Measurements from ENCODE around the gene TBCD. TPM values are rescaled to one million over a fixed set of nuclear protein-coding genes. Genes with fewer than 3 reads are reported as not detected.
"Not testable (repeated sequence)": the region's sequence is repeated elsewhere in the genome, so short reads cannot be mapped to it uniquely, and the experiment has no call there.

TBCD gene
- total RNA-seq, 1 donor from 2014 or later: 207 TPM

- no peak overlapping the region for H3K27ac Mint-ChIP-seq (ENCODE audit: unreplicated experiment)
- H3K4me3 Mint-ChIP-seq (ENCODE audit: unreplicated experiment): no peak overlapping the region
- DNase-seq (ENCODE audit: low spot score): no peak
- H3K36me3 Mint-ChIP-seq (ENCODE audit: low read depth, unreplicated experiment): peaks cover 32% of the 10 kb centered on the region
- H3K27me3 Mint-ChIP-seq (ENCODE audit: unreplicated experiment): peaks cover 4% of the 10 kb centered on the region
- H3K9me3 Mint-ChIP-seq (ENCODE audit: unreplicated experiment): peaks cover 4% of the 10 kb centered on the region
- TF ChIP-seq CTCF (IDR thresholded peaks at IDR 0.05; ENCODE audit: unreplicated experiment): no peak
- H3K4me1 Mint-ChIP-seq (ENCODE audit: unreplicated experiment): peaks cover 3% of the 10 kb centered on the region
Observed at GRCh38 chr17:82737967-82738877, 13.6 kb upstream of the TBCD start.

GRCh38 chr17:82740906-82741759 lies 10.7 kb upstream of the TBCD start:
- no peak for DNase-seq (ENCODE audit: low spot score)
- Mint-ChIP-seq H3K27ac (ENCODE audit: unreplicated experiment) (no peak overlapping the region), H3K4me1 (ENCODE audit: unreplicated experiment) (peaks cover under 1% of the 10 kb centered on the region), H3K9me3 (ENCODE audit: unreplicated experiment) (peaks cover 4% of the 10 kb centered on the region), H3K4me3 (ENCODE audit: unreplicated experiment) (peak overlapping the region; percentile 78), H3K27me3 (ENCODE audit: unreplicated experiment) (peaks cover 2% of the 10 kb centered on the region), H3K36me3 (ENCODE audit: low read depth, unreplicated experiment) (peaks cover 31% of the 10 kb centered on the region)
- TF ChIP-seq CTCF (IDR thresholded peaks at IDR 0.05; ENCODE audit: unreplicated experiment): no peak

GRCh38 chr17:82743344-82744219 lies 8.3 kb upstream of the TBCD start:
- Mint-ChIP-seq H3K4me1 (ENCODE audit: unreplicated experiment) (no peaks in the 10 kb centered on the region), H3K4me3 (ENCODE audit: unreplicated experiment) (no peak overlapping the region), H3K9me3 (ENCODE audit: unreplicated experiment) (peaks cover 4% of the 10 kb centered on the region), H3K27me3 (ENCODE audit: unreplicated experiment) (peaks cover 2% of the 10 kb centered on the region), H3K36me3 (ENCODE audit: low read depth, unreplicated experiment) (peaks cover 31% of the 10 kb centered on the region), H3K27ac (ENCODE audit: unreplicated experiment) (no peak overlapping the region)
- no peak for DNase-seq (ENCODE audit: low spot score)
- no peak for TF ChIP-seq CTCF (IDR thresholded peaks at IDR 0.05; ENCODE audit: unreplicated experiment)

- DNase-seq (ENCODE audit: low spot score); H3K27me3 Mint-ChIP-seq (ENCODE audit: unreplicated experiment); H3K27ac Mint-ChIP-seq (ENCODE audit: unreplicated experiment); H3K4me3 Mint-ChIP-seq (ENCODE audit: unreplicated experiment); H3K9me3 Mint-ChIP-seq (ENCODE audit: unreplicated experiment); H3K4me1 Mint-ChIP-seq (ENCODE audit: unreplicated experiment): not testable (repeated sequence)
- H3K36me3 Mint-ChIP-seq (ENCODE audit: low read depth, unreplicated experiment): peaks cover 30% of the 10 kb centered on the region
Observed at GRCh38 chr17:82744736-82745135, 7.1 kb upstream of the TBCD start.

GRCh38 chr17:82745524-82745923 lies 6.3 kb upstream of the TBCD start:
- H3K27me3 Mint-ChIP-seq (ENCODE audit: unreplicated experiment): peaks cover 6% of the 10 kb centered on the region
- H3K36me3 Mint-ChIP-seq (ENCODE audit: low read depth, unreplicated experiment): peaks cover 22% of the 10 kb centered on the region
- TF ChIP-seq CTCF (IDR thresholded peaks at IDR 0.05; ENCODE audit: unreplicated experiment): no peak
- H3K4me3 Mint-ChIP-seq (ENCODE audit: unreplicated experiment): no peak overlapping the region
- no peaks in the 10 kb centered on the region for H3K9me3 Mint-ChIP-seq (ENCODE audit: unreplicated experiment)
- H3K4me1 Mint-ChIP-seq (ENCODE audit: unreplicated experiment): no peaks in the 10 kb centered on the region
- no peak overlapping the region for H3K27ac Mint-ChIP-seq (ENCODE audit: unreplicated experiment)
- DNase-seq (ENCODE audit: low spot score): no peak

Measured in endothelial cell (in vitro differentiated cells).